HG03025 (cell line): ENCODE results near the gene PRH1.

Source experiments
- ATAC-seq: cut with Tn5 transposase; IDR thresholded peaks from one replicate; pipeline ENCODE4 v1.9.1; 2021; ENCODE audit warnings: mild to moderate bottlenecking, moderate library complexity; ENCODE audit not compliant: unreplicated experiment, low FRiP score

Gene PRH1

DNA sequence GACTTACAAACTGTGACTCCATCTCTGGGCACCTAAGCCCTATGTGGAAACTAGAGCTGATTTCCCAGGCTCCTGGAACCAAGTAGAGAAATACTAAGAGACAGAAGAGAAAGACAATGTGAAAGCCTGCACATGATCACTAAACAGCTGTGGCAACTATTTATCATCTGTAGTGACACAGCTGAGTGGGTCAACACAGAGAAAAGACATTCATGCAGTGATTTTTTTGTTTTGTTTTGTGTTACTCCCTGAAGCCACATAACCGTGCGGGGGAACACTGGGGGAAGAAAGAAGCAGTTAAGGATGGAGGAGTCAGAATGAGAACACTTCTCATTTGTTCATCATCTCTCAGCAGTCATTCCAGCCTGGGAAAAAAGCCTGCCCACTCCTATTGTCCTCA lies 36.3 kb downstream of the PRH1 start:
- ATAC-seq, result no peak

DNA sequence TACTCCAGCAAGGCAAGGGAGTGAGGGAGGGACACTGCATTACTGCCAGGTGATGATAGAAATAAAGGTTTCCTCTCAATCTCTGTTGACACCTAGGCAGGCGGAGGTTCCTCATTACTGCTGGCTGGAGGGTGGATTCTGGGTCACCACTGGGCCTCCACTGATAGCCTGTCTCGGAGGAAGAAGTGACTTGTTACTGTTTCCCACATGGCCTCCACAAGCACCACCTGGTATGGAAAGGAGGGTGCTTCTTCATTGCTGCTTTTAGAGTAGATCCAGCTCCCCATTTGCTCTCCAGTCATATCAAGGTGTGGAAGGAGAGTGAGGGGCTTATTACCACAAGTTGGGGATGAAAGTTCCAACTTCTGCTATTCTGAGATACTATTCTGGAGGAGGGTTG lies 41.2 kb downstream of the PRH1 start:
- ATAC-seq, result no peak

DNA sequence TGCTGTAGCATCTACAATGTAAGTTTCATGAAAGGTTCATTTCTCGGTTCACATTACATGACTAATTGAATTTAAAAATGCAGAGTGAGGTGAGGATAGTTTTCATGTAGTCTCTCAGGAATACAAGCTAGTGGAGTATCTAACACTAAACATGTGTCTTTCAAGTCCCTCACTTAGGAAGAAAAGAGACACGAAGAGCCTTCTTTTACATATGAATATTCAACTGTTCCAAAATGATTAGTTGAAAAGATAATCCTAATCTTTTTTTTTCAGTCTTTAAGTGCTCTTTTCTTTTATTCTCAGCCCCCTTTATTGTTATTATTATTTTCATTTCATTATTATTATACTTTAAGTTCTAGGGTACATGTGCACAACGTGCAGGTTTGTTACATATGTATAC lies 45.6 kb downstream of the PRH1 start:
- ATAC-seq, result no peak
